Ovary (tissue), 9 donors: ENCODE results near the gene KCNK13. TPM values are rescaled to one million over a fixed set of nuclear protein-coding genes. Genes with fewer than 3 reads are reported as not detected.

ENCODE experiments used
- DNase-seq, 5 donors: peaks; one replicate each; pipeline ENCODE4 v3.0.0-alpha.2; 2019 to 2020
- H3K27ac ChIP-seq, 2 donors: fragments of 200-600 bp; one replicate each; pipeline versions ENCODE4 v1.5.1 to v1.8.0; 2019 to 2022
- H3K27me3 ChIP-seq: fragments of 200-600 bp; one replicate; pipeline ENCODE4 v1.8.0; 2022
- H3K36me3 ChIP-seq: fragments of 200-600 bp; sonication (generic); one replicate; pipeline ENCODE4 v1.5.1; 2019
- H3K4me1 ChIP-seq: one replicate; pipeline ENCODE4 v1.8.1; 2013; ENCODE audit warnings: mild to moderate bottlenecking, moderate library complexity; ENCODE audit not compliant: insufficient read depth
- H3K4me3 ChIP-seq: fragments of 200-600 bp; sonication (generic); one replicate; pipeline ENCODE4 v1.5.1; 2017
- H3K9me3 ChIP-seq, 2 donors: fragments of 200-600 bp in 1 of 2; sonication (generic) in 1 of 2; one replicate each; pipeline versions ENCODE4 v1.5.1 to v1.8.1; 2013 to 2019; ENCODE audit warnings: mild to moderate bottlenecking in 1 of 2, moderate library complexity in 1 of 2
- CTCF ChIP-seq, 3 donors: fragments of 450-650 bp in 2 of 3; fragments of 200-600 bp in 1 of 3; IDR thresholded peaks; one replicate each; pipeline versions ENCODE4 v1.5.1 to v1.8.0; 2016 to 2022; ENCODE audit warnings: antibody characterized with exemption in 3 of 3, mild to moderate bottlenecking in 1 of 3
- EP300 ChIP-seq: sonication (generic); formaldehyde crosslinking; IDR thresholded peaks from one replicate; pipeline ENCODE4 v1.6.1; 2017; ENCODE audit warnings: antibody characterized with exemption
- POLR2A ChIP-seq: fragments of 450-650 bp; IDR thresholded peaks from one replicate; pipeline ENCODE4 v1.6.1; 2017; ENCODE audit warnings: antibody characterized with exemption, mild to moderate bottlenecking, moderate library complexity
- WGBS, 3 donors: extraction: QIAGEN DNeasy Blood & Tissue Kit in 1 of 3; methylation state at CpG; one replicate each; pipeline versions ENCODE4 v1.1.5 to v1.1.7; 2013 to 2017; 5-methylcytosine and 5-hydroxymethylcytosine counted together
- intact Hi-C, 4 donors: fragments of 100-400 bp; cut with DNase I; formaldehyde crosslinking; loops; one replicate each; pipeline versions ENCODE4 v1.11.0 to v1.15.1; 2022 to 2023
- polyA plus RNA-seq, 2 donors: library from polyadenylated mRNA; stranded (reverse); fragments of 200-250 nt in 1 of 2; fragments of 350-450 nt in 1 of 2; fragmentation: Illumina TruSeq in 1 of 2; extraction: RNeasy Lipid Tissue Mini Kit (QIAGEN cat#74804) in 1 of 2; gene quantifications; one replicate each; pipeline ENCODE4 v1.2.3, GENCODE V29; 2013 to 2014
- total RNA-seq, 7 donors: library from RNA; depleted of rRNA in 2 of 7; stranded (reverse); fragments of >200 nt in 2 of 7; fragmentation: NEBNext Ultra II Directional in 3 of 7; extraction: Animal tissue kit (Norgen Biotek cat#: 25700) in 3 of 7; gene quantifications; one replicate each; pipeline versions ENCODE4 v1.1.0 to v1.2.4, GENCODE V29; 2016 to 2023
- donor health status: DM: no; HTN: no; CAD: no; lungs with moderate emphysema.
- donor health status: DM: no; HTN: no; CAD: no.
- donor health status: Bipolar disorder and iron deficiency.
- donor health status: DM: yes; HTN: yes; CAD: no.
- donor health status: DM: no; HTN: no; CAD: no.
- donor health status: DM: yes; HTN: yes; CAD: no.

The KCNK13 gene
- total and polyA plus RNA-seq, 9 donors: 0.13 to 0.80 (median 0.28) TPM; not detected in 2

DNA sequence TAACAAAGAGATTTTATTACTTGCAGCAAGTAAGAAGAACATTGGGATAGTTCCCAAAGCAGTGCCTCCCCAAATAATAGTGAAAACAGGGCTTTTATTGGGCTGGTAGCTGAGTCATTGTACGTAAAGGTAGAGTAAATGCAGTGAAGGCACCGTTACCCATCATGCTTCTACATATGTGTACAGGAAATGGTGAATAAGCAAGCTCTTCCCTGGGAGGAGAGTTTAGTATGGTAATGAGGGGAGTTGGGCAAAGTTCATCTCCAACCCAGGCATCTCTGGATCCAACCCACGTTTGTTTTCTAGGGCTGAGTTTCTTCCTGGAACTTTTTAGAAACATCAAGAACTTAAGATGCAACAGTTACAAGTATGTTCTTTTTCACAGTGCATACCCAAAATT is 56.2 kb downstream of the KCNK13 start:
- no peaks in the 10 kb centered on the region for H3K9me3 ChIP-seq
- H3K4me3 ChIP-seq: no peak overlapping the region
- DNase-seq: no peak
- no peak for TF ChIP-seq CTCF (IDR thresholded peaks at IDR 0.05)
- no peak for TF ChIP-seq EP300
- no peak for TF ChIP-seq POLR2A
- intact Hi-C loops: no loop called here
- WGBS, 3 donors: 56 to 73% (median 65%) methylated on average over 3 of the region's 3 CpGs
- no peak overlapping the region for H3K27ac ChIP-seq
- H3K27me3 ChIP-seq: no peaks in the 10 kb centered on the region
- H3K4me1 ChIP-seq: no peaks in the 10 kb centered on the region
- H3K36me3 ChIP-seq: no peaks in the 10 kb centered on the region

GRCh38 chr14:90126260-90126659 is 64.5 kb downstream of the KCNK13 start:
- Histone ChIP-seq H3K9me3 (no peaks in the 10 kb centered on the region), H3K27ac (no peak overlapping the region), H3K4me3 (no peak overlapping the region), H3K4me1 (no peaks in the 10 kb centered on the region), H3K36me3 (no peaks in the 10 kb centered on the region), H3K27me3 (no peaks in the 10 kb centered on the region)
- intact Hi-C loops: no loop called here
- WGBS, 3 donors: 89 to 91% (median 90%) methylated on average over 15 of the region's 15 CpGs
- no peak for DNase-seq
- TF ChIP-seq CTCF (IDR thresholded peaks at IDR 0.05): no peak
- no peak for TF ChIP-seq EP300
- TF ChIP-seq POLR2A: no peak

DNA sequence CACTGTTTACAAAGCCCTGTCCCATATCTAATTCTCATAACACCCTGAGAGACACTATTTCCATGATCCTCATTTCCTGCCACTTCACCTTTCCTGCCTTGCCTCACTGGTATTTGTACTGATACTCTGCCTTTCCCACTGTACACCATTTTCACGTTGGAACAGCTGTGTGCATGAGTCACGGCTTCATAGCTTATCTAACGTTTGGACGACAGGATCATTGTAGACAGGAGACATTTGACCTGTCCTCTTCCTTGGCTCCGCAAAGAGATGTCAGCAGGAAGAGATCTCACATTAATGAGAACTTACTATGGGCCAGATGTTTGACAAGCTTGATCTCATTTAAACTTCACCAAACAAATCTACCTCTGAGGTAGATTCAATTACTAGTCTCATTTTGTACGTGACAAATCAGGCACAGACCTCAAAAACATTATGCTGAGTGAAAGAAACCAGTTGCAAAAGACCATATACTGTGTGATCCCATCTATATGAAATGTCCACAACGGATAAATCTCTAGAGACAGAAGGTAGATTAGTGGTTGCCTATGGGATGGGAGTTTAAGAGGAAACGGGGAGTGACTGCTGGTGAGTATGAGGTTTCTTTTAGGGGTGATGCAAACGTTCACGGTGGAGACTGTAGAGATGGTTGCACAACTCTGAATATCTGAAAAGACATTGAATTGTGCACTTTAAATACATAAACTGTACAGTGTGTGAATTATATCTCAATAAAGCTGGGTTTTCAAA is 71.2 kb downstream of the KCNK13 start:
- Histone ChIP-seq H3K27ac (no peak overlapping the region), H3K36me3 (no peaks in the 10 kb centered on the region), H3K9me3 (no peaks in the 10 kb centered on the region), H3K4me3 (no peak overlapping the region), H3K4me1 (no peaks in the 10 kb centered on the region), H3K27me3 (no peaks in the 10 kb centered on the region)
- intact Hi-C loops: no loop called here
- DNase-seq: no peak
- TF ChIP-seq CTCF (IDR thresholded peaks at IDR 0.05): no peak
- TF ChIP-seq EP300: no peak
- no peak for TF ChIP-seq POLR2A
- 52 to 63% (median 55%) methylated on average over 10 of the region's 10 CpGs for WGBS, 3 donors

- Histone ChIP-seq H3K36me3 (no peaks in the 10 kb centered on the region), H3K4me1 (no peaks in the 10 kb centered on the region), H3K27ac (no peak overlapping the region), H3K27me3 (no peaks in the 10 kb centered on the region), H3K9me3 (no peaks in the 10 kb centered on the region), H3K4me3 (no peak overlapping the region)
- intact Hi-C loops: no loop called here
- no peak for TF ChIP-seq EP300
- TF ChIP-seq POLR2A: no peak
- no peak for TF ChIP-seq CTCF (IDR thresholded peaks at IDR 0.05)
- no peak for DNase-seq
- 64 to 68% (median 67%) methylated on average over 4 of the region's 4 CpGs for WGBS, 3 donors
These were observed 75.1 kb downstream of the KCNK13 start for GRCh38 chr14:90136904-90137303.
